H9 (cell line): ENCODE measurements around the gene CCDC92. TPM values are rescaled to one million over a fixed set of nuclear protein-coding genes. Genes with fewer than 3 reads are reported as not detected.

Experiments used
- DNase-seq: peaks from one replicate; pipeline ENCODE4 v3.0.0-alpha.2; 2017
- H2AFZ ChIP-seq: one replicate; pipeline ENCODE4 v1.6.1; 2013; ENCODE audit warnings: mild to moderate bottlenecking, low read length, control low read depth, moderate library complexity
- H2AK5ac ChIP-seq: 2 replicates; pipeline ENCODE4 v1.6.1; 2013; ENCODE audit warnings: low read length, control low read depth, mixed read lengths; ENCODE audit not compliant: insufficient read length
- H2BK120ac ChIP-seq: one replicate; pipeline ENCODE4 v1.6.1; 2013; ENCODE audit warnings: low read depth, mild to moderate bottlenecking, low read length, control low read depth, inconsistent platforms; ENCODE audit not compliant: poor library complexity, severe bottlenecking
- H2BK12ac ChIP-seq: 2 replicates; pipeline ENCODE4 v1.6.1; 2013; ENCODE audit warnings: low read length, control low read depth, mixed read lengths, low read depth; ENCODE audit not compliant: insufficient read length
- H2BK15ac ChIP-seq: 2 replicates; pipeline ENCODE4 v1.6.1; 2013; ENCODE audit warnings: low read depth, low read length, control low read depth
- H2BK20ac ChIP-seq: one replicate; pipeline ENCODE4 v1.6.1; 2013; ENCODE audit warnings: low read depth, mild to moderate bottlenecking, low read length, control low read depth, inconsistent platforms; ENCODE audit not compliant: poor library complexity, severe bottlenecking
- H2BK5ac ChIP-seq: 2 replicates; pipeline ENCODE4 v1.6.1; 2013; ENCODE audit warnings: low read length, control low read depth, mixed read lengths; ENCODE audit not compliant: insufficient read length
- H3K14ac ChIP-seq: 2 replicates; pipeline ENCODE4 v1.6.1; 2013; ENCODE audit warnings: low read length, control low read depth; ENCODE audit not compliant: insufficient read depth
- H3K18ac ChIP-seq: 2 replicates; pipeline ENCODE4 v1.6.1; 2013; ENCODE audit warnings: low read depth, mild to moderate bottlenecking, mixed read lengths, low read length, control low read depth; ENCODE audit not compliant: insufficient read length
- H3K23ac ChIP-seq: 2 replicates; pipeline ENCODE4 v1.6.1; 2013; ENCODE audit warnings: low read length, control low read depth, mixed read lengths, low read depth; ENCODE audit not compliant: insufficient read length
- H3K23me2 ChIP-seq: 2 replicates; pipeline ENCODE4 v1.6.1; 2013; ENCODE audit warnings: low read depth, mild to moderate bottlenecking, mixed read lengths, low read length, control low read depth; ENCODE audit not compliant: insufficient read length, poor library complexity, severe bottlenecking
- H3K27ac ChIP-seq: 2 replicates; pipeline ENCODE4 v1.5.1; 2013; ENCODE audit warnings: low read length, control low read depth, mixed read lengths, low read depth; ENCODE audit not compliant: insufficient read length
- H3K27me3 ChIP-seq: 2 replicates; pipeline ENCODE4 v1.6.1; 2013; ENCODE audit warnings: low read length, control low read depth, inconsistent platforms; ENCODE audit not compliant: insufficient read depth
- H3K4ac ChIP-seq: 2 replicates; pipeline ENCODE4 v1.6.1; 2013; ENCODE audit warnings: low read depth, mild to moderate bottlenecking, control low read depth, inconsistent platforms, low read length, moderate library complexity
- H3K4me1 ChIP-seq: 2 replicates; pipeline ENCODE4 v1.6.1; 2013; ENCODE audit warnings: low read length, control low read depth, inconsistent platforms; ENCODE audit not compliant: insufficient read depth
- H3K4me2 ChIP-seq: 2 replicates; pipeline ENCODE4 v1.6.1; 2013; ENCODE audit warnings: low read length, control low read depth, mixed read lengths; ENCODE audit not compliant: insufficient read length, insufficient read depth
- H3K56ac ChIP-seq: 2 replicates; pipeline ENCODE4 v1.6.1; 2013; ENCODE audit warnings: low read depth, mild to moderate bottlenecking, mixed read lengths, low read length, control low read depth; ENCODE audit not compliant: insufficient read length
- H3K79me1 ChIP-seq: 2 replicates; pipeline ENCODE4 v1.6.1; 2013; ENCODE audit warnings: low read depth, mild to moderate bottlenecking, moderate library complexity, low read length, control low read depth, inconsistent platforms; ENCODE audit not compliant: insufficient read depth, poor library complexity, severe bottlenecking
- H3K79me2 ChIP-seq: 2 replicates; pipeline ENCODE4 v1.6.1; 2013; ENCODE audit warnings: low read length, control low read depth, inconsistent platforms; ENCODE audit not compliant: insufficient read depth
- H3K9ac ChIP-seq: 2 replicates; pipeline ENCODE4 v1.6.1; 2013; ENCODE audit warnings: low read length, control low read depth, mixed read lengths; ENCODE audit not compliant: insufficient read length; ENCODE audit errors: extremely low read depth
- H3K9me3 ChIP-seq: one replicate; pipeline ENCODE4 v1.6.1; 2013; ENCODE audit warnings: low read depth, low read length, inconsistent platforms; ENCODE audit not compliant: control insufficient read depth
- H3T11ph ChIP-seq: one replicate; pipeline ENCODE4 v1.6.1; 2013; ENCODE audit warnings: mild to moderate bottlenecking, low read length, control low read depth, inconsistent platforms
- H4K20me1 ChIP-seq: one replicate; pipeline ENCODE4 v1.6.1; 2013; ENCODE audit not compliant: control insufficient read depth, insufficient read length, insufficient read depth
- H4K5ac ChIP-seq: 2 replicates; pipeline ENCODE4 v1.6.1; 2013; ENCODE audit warnings: low read depth, mild to moderate bottlenecking, mixed read lengths, low read length, control low read depth; ENCODE audit not compliant: insufficient read length
- H4K8ac ChIP-seq: replicated peaks from 2 replicates; pipeline ENCODE4 v1.6.1; 2013; ENCODE audit warnings: low read length, control low read depth, mixed read lengths, low read depth; ENCODE audit not compliant: insufficient read length
- H4K91ac ChIP-seq: 2 replicates; pipeline ENCODE4 v1.6.1; 2013; ENCODE audit warnings: low read depth, mild to moderate bottlenecking, moderate library complexity, mixed read lengths, low read length, control low read depth; ENCODE audit not compliant: insufficient read length
- H3K27ac Mint-ChIP-seq, 3 experiments: 2 replicates in 2 of 3; 3 replicates in 1 of 3; pipeline ENCODE4 v1.8.0; 2020 to 2021; ENCODE audit warnings: mixed read lengths in 3 of 3, mild to moderate bottlenecking in 1 of 3, moderate library complexity in 1 of 3
- H3K27me3 Mint-ChIP-seq: 2 replicates; pipeline ENCODE4 v1.8.0; 2021; ENCODE audit warnings: low read depth, mild to moderate bottlenecking, moderate library complexity, mixed read lengths
- H3K36me3 Mint-ChIP-seq, 3 experiments: 2 replicates in 2 of 3; 3 replicates in 1 of 3; pipeline ENCODE4 v1.8.0; 2020 to 2021; ENCODE audit warnings: low read depth in 3 of 3, mixed read lengths in 3 of 3; ENCODE audit not compliant: insufficient read depth in 1 of 3
- H3K4me1 Mint-ChIP-seq, 2 experiments: 2 replicates each; pipeline ENCODE4 v1.8.0; 2020; ENCODE audit warnings: mixed read lengths in 2 of 2
- H3K4me3 Mint-ChIP-seq, 2 experiments: 2 replicates in 1 of 2; 3 replicates in 1 of 2; pipeline ENCODE4 v1.8.0; 2020 to 2021; ENCODE audit warnings: mild to moderate bottlenecking in 2 of 2, mixed read lengths in 2 of 2, moderate library complexity in 1 of 2
- H3K9me3 Mint-ChIP-seq, 2 experiments: 2 replicates in 1 of 2; 3 replicates in 1 of 2; pipeline ENCODE4 v1.8.0; 2020; ENCODE audit warnings: mild to moderate bottlenecking in 2 of 2, mixed read lengths in 2 of 2, moderate library complexity in 1 of 2
- CTCF ChIP-seq: fragments of 200-600 bp; sonication (generic); conservative IDR thresholded peaks from 3 replicates; pipeline ENCODE4 v1.8.0; 2021; ENCODE audit warnings: antibody characterized with exemption, mild to moderate bottlenecking
- WGBS: extraction: QIAGEN DNeasy Blood & Tissue Kit; methylation state at CpG from one replicate; pipeline ENCODE4 v1.1.7; 2013; ENCODE audit warnings: missing lambda C conversion rate, low lambda C conversion rate, mixed read lengths; ENCODE audit not compliant: insufficient read length; ENCODE audit errors: extremely low coverage; 5-methylcytosine and 5-hydroxymethylcytosine counted together
- total RNA-seq: library from RNA; stranded (reverse); gene quantifications from 2 replicates; pipeline ENCODE4 v1.2.1, GENCODE V29; 2021

CCDC92 gene
- total RNA-seq, 1 experiment from 2014 or later = 1.3 TPM

- Mint-ChIP-seq H3K9me3 (no peaks in the 10 kb centered on the region), H3K4me1 (no peaks in the 10 kb centered on the region), H3K27ac (no peak overlapping the region), H3K4me3 (0 out of 5 replicates have a peak overlapping the region, but pooled peaks of 1 of the 2 experiments have one; percentile 11), H3K27me3 (peaks cover 94% of the 10 kb centered on the region), H3K36me3 (no peaks in the 10 kb centered on the region)
- DNase-seq = no peak
- Histone ChIP-seq H2AFZ (no peak overlapping the region), H3K23me2 (no peaks in the 10 kb centered on the region), H3K56ac (no peak overlapping the region), H3K18ac (no peak overlapping the region), H3K27ac (no peak overlapping the region), H3K79me2 (no peaks in the 10 kb centered on the region), H3K4me2 (no peak overlapping the region), H3K79me1 (no peaks in the 10 kb centered on the region), H2BK15ac (no peak overlapping the region), H2BK5ac (no peak overlapping the region), H2BK12ac (no peak overlapping the region), H3K4me1 (no peaks in the 10 kb centered on the region), H2AK5ac (no peak overlapping the region), H2BK20ac (no peak overlapping the region), H3T11ph (no peak overlapping the region), H4K91ac (no peak overlapping the region), H3K27me3 (no peaks in the 10 kb centered on the region; the same call in 1 of the 2 replicates), H4K5ac (no peak overlapping the region), H4K20me1 (no peaks in the 10 kb centered on the region), H4K8ac (no peak overlapping the region), H2BK120ac (no peak overlapping the region), H3K4ac (no peak overlapping the region), H3K9ac (no peak overlapping the region), H3K14ac (no peak overlapping the region), H3K23ac (no peak overlapping the region), H3K9me3 (no peaks in the 10 kb centered on the region)
- no peak for TF ChIP-seq CTCF
- WGBS = no CpG with 5 or more reads among the region's 7 CpGs
These were observed 43.7 kb downstream of the CCDC92 start for GRCh38 chr12:123928897-123929296.
